HepG2 (cell line): ENCODE data around the gene TGFB2. TPM values are rescaled to one million over a fixed set of nuclear protein-coding genes. Genes with fewer than 3 reads are reported as not detected.

ENCODE experiments used
- ATAC-seq: fragments of 200-7000 bp; cut with Tn5 transposase; 3 replicates; pipeline ENCODE4 v1.9.1; 2020; ENCODE audit warnings: mild to moderate bottlenecking, moderate library complexity
- BruUV-seq: library from RNA; stranded (reverse); fragments of 400-500 nt; replicated peaks from 2 replicates; lab custom pipeline; 2021; lab: Mats Ljungman, UMichigan
- CTCF ChIA-PET: fragments of 300-600 bp; formaldehyde crosslinking; extraction: SDS; loops from one replicate; lab custom pipeline; 2021; ENCODE audit warnings: low total read pairs, inconsistent platforms, low intra/inter-chr PET ratio; lab: Yijun Ruan, JAX
- POLR2A ChIA-PET: fragments of 350-600 bp; sonication (Branson Sonifier 250); formaldehyde crosslinking; loops from one replicate; lab custom pipeline; 2020; ENCODE audit warnings: antibody characterized with exemption, inconsistent platforms; lab: Yijun Ruan, JAX
- DNase-seq: peaks from one replicate; pipeline ENCODE4 v3.0.0-alpha.2; 2015; ENCODE audit warnings: low spot score
- FAIRE-seq: peaks from 3 replicates; lab custom pipeline; 2011; peaks lifted over from hg19 to GRCh38; lab: Jason Lieb, UNC
- H2AFZ ChIP-seq: one replicate; pipeline ENCODE4 v1.6.1; 2011; ENCODE audit warnings: low read length, inconsistent platforms
- H3K27ac ChIP-seq: fragments of 300-600 bp; 3 replicates; pipeline ENCODE4 v1.8.0; 2011; ENCODE audit warnings: mixed run types, mild to moderate bottlenecking, mixed read lengths, low read length, inconsistent platforms; ENCODE audit not compliant: insufficient read depth; ENCODE audit errors: extremely low read length
- H3K27me3 ChIP-seq, 2 experiments: fragments of 200-600 bp in 1 of 2; 2 replicates in 1 of 2; 3 replicates in 1 of 2; pipeline versions ENCODE4 v1.6.0 to v1.8.0; 2011; ENCODE audit warnings: low read length in 2 of 2, mild to moderate bottlenecking in 2 of 2, moderate library complexity in 2 of 2, inconsistent platforms in 1 of 2; ENCODE audit not compliant: insufficient read depth in 2 of 2, control insufficient read depth in 1 of 2
- H3K36me3 ChIP-seq, 2 experiments: fragments of 200-600 bp in 1 of 2; replicated peaks in 1 of 2; 2 replicates in 1 of 2; 3 replicates in 1 of 2; pipeline versions ENCODE4 v1.5.1 to v1.8.0; 2011; ENCODE audit warnings: low read length in 2 of 2, inconsistent platforms in 1 of 2; ENCODE audit not compliant: insufficient read depth in 2 of 2, control insufficient read depth in 1 of 2
- H3K4me1 ChIP-seq: 2 replicates; pipeline ENCODE4 v1.5.1; 2012; ENCODE audit warnings: low read length, inconsistent platforms; ENCODE audit not compliant: insufficient read depth
- H3K4me2 ChIP-seq: 2 replicates; pipeline ENCODE4 v1.6.0; 2011; ENCODE audit warnings: low read depth, low read length, inconsistent platforms
- H3K4me3 ChIP-seq, 3 experiments: fragments of 200-600 bp in 1 of 3; sonication (generic), shearing (Covaris generic) in 1 of 3; replicated peaks in 1 of 3; 2 replicates each; pipeline ENCODE4 v1.5.1; 2011 to 2016; ENCODE audit warnings: low read length in 3 of 3, inconsistent platforms in 2 of 3, low read depth in 2 of 3, mild to moderate bottlenecking in 2 of 3, control low read depth in 1 of 3, mixed read lengths in 1 of 3; ENCODE audit not compliant: insufficient read depth in 1 of 3
- H3K79me2 ChIP-seq: one replicate; pipeline ENCODE4 v1.6.1; 2011; ENCODE audit warnings: low read length, inconsistent platforms; ENCODE audit not compliant: insufficient read depth
- H3K9ac ChIP-seq: 2 replicates; pipeline ENCODE4 v1.6.0; 2011; ENCODE audit warnings: mild to moderate bottlenecking, low read depth, low read length, inconsistent platforms; ENCODE audit not compliant: insufficient read depth
- H3K9me3 ChIP-seq: 2 replicates; pipeline ENCODE4 v1.5.1; 2012; ENCODE audit warnings: mild to moderate bottlenecking, low read length
- H4K20me1 ChIP-seq: 2 replicates; pipeline ENCODE4 v1.6.0; 2011; ENCODE audit warnings: inconsistent platforms, mild to moderate bottlenecking, low read length, moderate library complexity; ENCODE audit not compliant: insufficient read depth
- CREB1 ChIP-seq, 2 experiments: fragments of 450-650 bp in 1 of 2; IDR thresholded peaks; 2 replicates each; pipeline ENCODE4 v1.6.1; 2016 to 2017; ENCODE audit warnings: control low read depth in 1 of 2, mild to moderate bottlenecking in 1 of 2, missing compliant biosample characterization in 1 of 2, missing genetic modification characterization in 1 of 2
- EED ChIP-seq: sonication (generic); formaldehyde crosslinking; IDR thresholded peaks from 2 replicates; pipeline ENCODE4 v1.5.0; 2020; ENCODE audit warnings: mild to moderate bottlenecking, missing genetic modification reagents
- FLYWCH1 ChIP-seq: sonication (generic); formaldehyde crosslinking; IDR thresholded peaks from 2 replicates; pipeline ENCODE4 v1.8.1; 2023; ENCODE audit warnings: mild to moderate bottlenecking, missing genetic modification reagents
- POLR2A ChIP-seq, 2 experiments: IDR thresholded peaks; 2 replicates each; pipeline ENCODE4 v1.6.1; 2011; ENCODE audit warnings: low read depth in 2 of 2, low read length in 2 of 2, mild to moderate bottlenecking in 1 of 2, moderate library complexity in 1 of 2; ENCODE audit not compliant: insufficient read depth in 1 of 2
- ZNF44 ChIP-seq: sonication (generic); formaldehyde crosslinking; IDR thresholded peaks from 2 replicates; pipeline ENCODE4 v1.5.1; 2020; ENCODE audit warnings: mild to moderate bottlenecking, missing genetic modification reagents
- ZNF501 ChIP-seq: sonication (generic); formaldehyde crosslinking; IDR thresholded peaks from 2 replicates; pipeline ENCODE4 v1.5.1; 2020; ENCODE audit warnings: mild to moderate bottlenecking, moderate library complexity, missing genetic modification reagents
- WGBS: methylation state at CpG from one replicate; pipeline ENCODE4 v1.1.6; 2017; ENCODE audit warnings: low lambda C conversion rate; 5-methylcytosine and 5-hydroxymethylcytosine counted together
- in situ Hi-C: cut with HindIII; loops from 2 replicates; pipeline ENCODE4 v1.10.0; 2017; ENCODE audit warnings: low pct_unique_long_range_greater_than_20kb; ENCODE audit not compliant: extremely low pct_ligation_motif_present
- intact Hi-C: fragments of 100-400 bp; cut with micrococcal nuclease; formaldehyde crosslinking; loops from one replicate; pipeline ENCODE4 v1.10.0; 2022; ENCODE audit not compliant: unreplicated experiment
- polyA plus RNA-seq, 8 experiments: library from polyadenylated mRNA; depleted of rRNA in 3 of 8; stranded (reverse) in 7 of 8; unstranded in 1 of 8; fragments of >200 nt; fragmentation: Illumina TruSeq in 4 of 8; extraction: Trizol in 4 of 8; gene quantifications; 2 replicates each; pipeline versions ENCODE4 v1.2.1 to v1.2.3, GENCODE V29; 2011 to 2016; ENCODE audit warnings: low read depth in 4 of 8, missing spikeins in 1 of 8, mixed read lengths in 1 of 8; ENCODE audit not compliant: insufficient read depth in 1 of 8
- total RNA-seq, 5 experiments: library from RNA; depleted of rRNA; stranded (reverse); fragments of >200 nt; fragmentation: Illumina TruSeq; extraction: Trizol; gene quantifications; 2 replicates each; pipeline ENCODE4 v1.2.3, GENCODE V29; 2016; ENCODE audit warnings: low read depth in 1 of 5
- TF ChIP-seq, protein P1 (sequence below): sonication (generic); formaldehyde crosslinking; IDR thresholded peaks from 2 replicates; pipeline ENCODE4 v1.8.0; 2022; ENCODE audit warnings: mild to moderate bottlenecking, missing genetic modification reagents, moderate library complexity
- TF ChIP-seq, protein P2 (sequence below): sonication (generic); formaldehyde crosslinking; IDR thresholded peaks from 2 replicates; pipeline ENCODE4 v1.4.0; 2020; ENCODE audit warnings: missing genetic modification reagents, mild to moderate bottlenecking, borderline replicate concordance
- TF ChIP-seq, protein P3 (sequence below): sonication (generic); formaldehyde crosslinking; IDR thresholded peaks from 2 replicates; pipeline ENCODE4 v1.4.0; 2020; ENCODE audit warnings: missing genetic modification reagents, borderline replicate concordance
- TF ChIP-seq, protein P4 (sequence below): sonication (generic); formaldehyde crosslinking; IDR thresholded peaks from 2 replicates; pipeline ENCODE4 v1.8.0; 2022; ENCODE audit warnings: mild to moderate bottlenecking, missing genetic modification reagents, moderate library complexity

Gene TGFB2
- total and polyA plus RNA-seq, 2 of the 13 experiments (the other 11 are each of a cell fraction or from before 2014, with no cell fraction given) = 0.07 TPM; not detected in 1

GRCh38 chr1:218355278-218355677, 10.1 kb downstream of the TGFB2 start:
- no peak for DNase-seq
- H3K4me1 ChIP-seq = no peaks in the 10 kb centered on the region
- ATAC-seq = no peak
- TF ChIP-seq ZNF44 (CRISPR knock-in tag) (no peak), POLR2A (IDR thresholded peaks at IDR 0.05; ENCODE audit: insufficient read depth in 1 of 2, low read depth in 2 of 2, low read length in 2 of 2) (no peak), CREB1 (IDR thresholded peaks at IDR 0.05) (no peak), CREB1 (CRISPR knock-in tag; IDR thresholded peaks at IDR 0.05) (no peak), ZNF501 (no peak), EED (no peak), FLYWCH1 (CRISPR knock-in tag) (no peak)
- TF ChIP-seq, protein P1, sequence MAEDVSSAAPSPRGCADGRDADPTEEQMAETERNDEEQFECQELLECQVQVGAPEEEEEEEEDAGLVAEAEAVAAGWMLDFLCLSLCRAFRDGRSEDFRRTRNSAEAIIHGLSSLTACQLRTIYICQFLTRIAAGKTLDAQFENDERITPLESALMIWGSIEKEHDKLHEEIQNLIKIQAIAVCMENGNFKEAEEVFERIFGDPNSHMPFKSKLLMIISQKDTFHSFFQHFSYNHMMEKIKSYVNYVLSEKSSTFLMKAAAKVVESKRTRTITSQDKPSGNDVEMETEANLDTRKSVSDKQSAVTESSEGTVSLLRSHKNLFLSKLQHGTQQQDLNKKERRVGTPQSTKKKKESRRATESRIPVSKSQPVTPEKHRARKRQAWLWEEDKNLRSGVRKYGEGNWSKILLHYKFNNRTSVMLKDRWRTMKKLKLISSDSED (CRISPR knock-in tag) = no peak
- TF ChIP-seq, protein P2, sequence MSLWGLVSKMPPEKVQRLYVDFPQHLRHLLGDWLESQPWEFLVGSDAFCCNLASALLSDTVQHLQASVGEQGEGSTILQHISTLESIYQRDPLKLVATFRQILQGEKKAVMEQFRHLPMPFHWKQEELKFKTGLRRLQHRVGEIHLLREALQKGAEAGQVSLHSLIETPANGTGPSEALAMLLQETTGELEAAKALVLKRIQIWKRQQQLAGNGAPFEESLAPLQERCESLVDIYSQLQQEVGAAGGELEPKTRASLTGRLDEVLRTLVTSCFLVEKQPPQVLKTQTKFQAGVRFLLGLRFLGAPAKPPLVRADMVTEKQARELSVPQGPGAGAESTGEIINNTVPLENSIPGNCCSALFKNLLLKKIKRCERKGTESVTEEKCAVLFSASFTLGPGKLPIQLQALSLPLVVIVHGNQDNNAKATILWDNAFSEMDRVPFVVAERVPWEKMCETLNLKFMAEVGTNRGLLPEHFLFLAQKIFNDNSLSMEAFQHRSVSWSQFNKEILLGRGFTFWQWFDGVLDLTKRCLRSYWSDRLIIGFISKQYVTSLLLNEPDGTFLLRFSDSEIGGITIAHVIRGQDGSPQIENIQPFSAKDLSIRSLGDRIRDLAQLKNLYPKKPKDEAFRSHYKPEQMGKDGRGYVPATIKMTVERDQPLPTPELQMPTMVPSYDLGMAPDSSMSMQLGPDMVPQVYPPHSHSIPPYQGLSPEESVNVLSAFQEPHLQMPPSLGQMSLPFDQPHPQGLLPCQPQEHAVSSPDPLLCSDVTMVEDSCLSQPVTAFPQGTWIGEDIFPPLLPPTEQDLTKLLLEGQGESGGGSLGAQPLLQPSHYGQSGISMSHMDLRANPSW (CRISPR knock-in tag) = no peak
- TF ChIP-seq, protein P3, sequence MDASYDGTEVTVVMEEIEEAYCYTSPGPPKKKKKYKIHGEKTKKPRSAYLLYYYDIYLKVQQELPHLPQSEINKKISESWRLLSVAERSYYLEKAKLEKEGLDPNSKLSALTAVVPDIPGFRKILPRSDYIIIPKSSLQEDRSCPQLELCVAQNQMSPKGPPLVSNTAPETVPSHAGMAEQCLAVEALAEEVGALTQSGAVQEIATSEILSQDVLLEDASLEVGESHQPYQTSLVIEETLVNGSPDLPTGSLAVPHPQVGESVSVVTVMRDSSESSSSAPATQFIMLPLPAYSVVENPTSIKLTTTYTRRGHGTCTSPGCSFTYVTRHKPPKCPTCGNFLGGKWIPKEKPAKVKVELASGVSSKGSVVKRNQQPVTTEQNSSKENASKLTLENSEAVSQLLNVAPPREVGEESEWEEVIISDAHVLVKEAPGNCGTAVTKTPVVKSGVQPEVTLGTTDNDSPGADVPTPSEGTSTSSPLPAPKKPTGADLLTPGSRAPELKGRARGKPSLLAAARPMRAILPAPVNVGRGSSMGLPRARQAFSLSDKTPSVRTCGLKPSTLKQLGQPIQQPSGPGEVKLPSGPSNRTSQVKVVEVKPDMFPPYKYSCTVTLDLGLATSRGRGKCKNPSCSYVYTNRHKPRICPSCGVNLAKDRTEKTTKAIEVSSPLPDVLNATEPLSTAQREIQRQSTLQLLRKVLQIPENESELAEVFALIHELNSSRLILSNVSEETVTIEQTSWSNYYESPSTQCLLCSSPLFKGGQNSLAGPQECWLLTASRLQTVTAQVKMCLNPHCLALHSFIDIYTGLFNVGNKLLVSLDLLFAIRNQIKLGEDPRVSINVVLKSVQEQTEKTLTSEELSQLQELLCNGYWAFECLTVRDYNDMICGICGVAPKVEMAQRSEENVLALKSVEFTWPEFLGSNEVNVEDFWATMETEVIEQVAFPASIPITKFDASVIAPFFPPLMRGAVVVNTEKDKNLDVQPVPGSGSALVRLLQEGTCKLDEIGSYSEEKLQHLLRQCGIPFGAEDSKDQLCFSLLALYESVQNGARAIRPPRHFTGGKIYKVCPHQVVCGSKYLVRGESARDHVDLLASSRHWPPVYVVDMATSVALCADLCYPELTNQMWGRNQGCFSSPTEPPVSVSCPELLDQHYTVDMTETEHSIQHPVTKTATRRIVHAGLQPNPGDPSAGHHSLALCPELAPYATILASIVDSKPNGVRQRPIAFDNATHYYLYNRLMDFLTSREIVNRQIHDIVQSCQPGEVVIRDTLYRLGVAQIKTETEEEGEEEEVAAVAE (CRISPR knock-in tag) = no peak
- TF ChIP-seq, protein P4, sequence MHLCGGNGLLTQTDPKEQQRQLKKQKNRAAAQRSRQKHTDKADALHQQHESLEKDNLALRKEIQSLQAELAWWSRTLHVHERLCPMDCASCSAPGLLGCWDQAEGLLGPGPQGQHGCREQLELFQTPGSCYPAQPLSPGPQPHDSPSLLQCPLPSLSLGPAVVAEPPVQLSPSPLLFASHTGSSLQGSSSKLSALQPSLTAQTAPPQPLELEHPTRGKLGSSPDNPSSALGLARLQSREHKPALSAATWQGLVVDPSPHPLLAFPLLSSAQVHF (CRISPR knock-in tag) = no peak
- H4K20me1 ChIP-seq = no peaks in the 10 kb centered on the region
- no peak overlapping the region for H2AFZ ChIP-seq
- no peak for FAIRE-seq
- H3K79me2 ChIP-seq = no peaks in the 10 kb centered on the region
- H3K36me3 ChIP-seq = no peaks in the 10 kb centered on the region
- in situ Hi-C loops = loop anchor here (25.0 kb wide), 1 partner anchor 957 kb away; no protein-coding TSS in a partner anchor
- POLR2A ChIA-PET = no interaction called here
- no peak overlapping the region for H3K9ac ChIP-seq
- no peaks in the 10 kb centered on the region for H3K9me3 ChIP-seq
- no peaks in the 10 kb centered on the region for H3K27me3 ChIP-seq
- BruUV-seq = no TSS peak
- WGBS = 18% methylated on average over 4 of the region's 4 CpGs
- H3K4me2 ChIP-seq = no peak overlapping the region
- intact Hi-C loops = no loop called here
- CTCF ChIA-PET = no interaction called here
- no peak overlapping the region for H3K4me3 ChIP-seq
- no peak overlapping the region for H3K27ac ChIP-seq
